HepG2 (cell line): ENCODE data around the gene WDCP. TPM values are rescaled to one million over a fixed set of nuclear protein-coding genes. Genes with fewer than 3 reads are reported as not detected.

Source experiments
- ATF6 ChIP-seq: sonication (generic); formaldehyde crosslinking; conservative IDR thresholded peaks from 2 replicates; pipeline ENCODE4 v1.4.0; 2020; ENCODE audit warnings: missing genetic modification reagents
- DNMT3B ChIP-seq: conservative IDR thresholded peaks from 2 replicates; pipeline ENCODE4 v1.6.1; 2016; ENCODE audit warnings: missing biosample characterization, control low read depth
- EHMT2 ChIP-seq: fragments of 200-600 bp; sonication (generic); IDR thresholded peaks from 2 replicates; pipeline ENCODE4 v1.7.0; 2017; ENCODE audit warnings: antibody characterized with exemption, low read depth, low read length, borderline replicate concordance
- GABPB1 ChIP-seq: IDR thresholded peaks from 2 replicates; pipeline ENCODE4 v1.6.1; 2016; ENCODE audit warnings: mild to moderate bottlenecking, missing genetic modification reagents, moderate library complexity, missing compliant biosample characterization
- HDAC6 ChIP-seq: fragments of 200-600 bp; sonication (generic); IDR thresholded peaks from 2 replicates; pipeline ENCODE4 v1.7.0; 2017; ENCODE audit warnings: mild to moderate bottlenecking, antibody characterized with exemption, low read length, low read depth
- HOMEZ ChIP-seq: IDR thresholded peaks from 2 replicates; pipeline ENCODE4 v1.6.1; 2016; ENCODE audit warnings: low read depth
- JUN ChIP-seq: sonication (generic); formaldehyde crosslinking; IDR thresholded peaks from 2 replicates; pipeline ENCODE4 v1.4.0; 2020; ENCODE audit warnings: mild to moderate bottlenecking, missing genetic modification reagents
- KLF6 ChIP-seq: IDR thresholded peaks from 2 replicates; pipeline ENCODE4 v1.8.0; 2016; ENCODE audit warnings: missing biosample characterization, missing genetic modification reagents
- MED13 ChIP-seq: sonication (generic); formaldehyde crosslinking; IDR thresholded peaks from 2 replicates; pipeline ENCODE4 v1.5.0; 2020; ENCODE audit warnings: missing genetic modification reagents
- MIER3 ChIP-seq: IDR thresholded peaks from 2 replicates; pipeline ENCODE4 v1.6.1; 2016; ENCODE audit warnings: missing compliant biosample characterization, borderline replicate concordance
- NFKB2 ChIP-seq: sonication (generic); formaldehyde crosslinking; IDR thresholded peaks from 2 replicates; pipeline ENCODE4 v1.4.0; 2020; ENCODE audit warnings: missing genetic modification reagents, borderline replicate concordance
- POGZ ChIP-seq: sonication (generic); formaldehyde crosslinking; IDR thresholded peaks from 2 replicates; pipeline ENCODE4 v1.4.0; 2020; ENCODE audit warnings: mild to moderate bottlenecking, missing genetic modification reagents
- RCOR2 ChIP-seq: IDR thresholded peaks from 2 replicates; pipeline ENCODE4 v1.6.1; 2016; ENCODE audit warnings: missing biosample characterization, missing genetic modification reagents
- SIN3B ChIP-seq: fragments of 150-350 bp; IDR thresholded peaks from 2 replicates; pipeline ENCODE4 v1.6.1; 2014; ENCODE audit warnings: low read length
- SKIL ChIP-seq: sonication (generic); formaldehyde crosslinking; IDR thresholded peaks from 2 replicates; pipeline ENCODE4 v1.8.0; 2022; ENCODE audit warnings: missing genetic modification reagents, mild to moderate bottlenecking, moderate library complexity, borderline replicate concordance
- TOPORS ChIP-seq: sonication (generic); formaldehyde crosslinking; IDR thresholded peaks from 2 replicates; pipeline ENCODE4 v1.8.0; 2023; ENCODE audit warnings: mild to moderate bottlenecking, missing genetic modification reagents
- ZBTB7B ChIP-seq: sonication (generic); formaldehyde crosslinking; IDR thresholded peaks from 2 replicates; pipeline ENCODE4 v1.4.0; 2020; ENCODE audit warnings: missing genetic modification reagents
- ZFP41 ChIP-seq: sonication (generic); formaldehyde crosslinking; IDR thresholded peaks from 2 replicates; pipeline ENCODE4 v1.4.0; 2020; ENCODE audit warnings: mild to moderate bottlenecking, missing genetic modification reagents, borderline replicate concordance
- ZNF292 ChIP-seq: sonication (generic); formaldehyde crosslinking; IDR thresholded peaks from 2 replicates; pipeline ENCODE4 v1.8.1; 2022; ENCODE audit warnings: mild to moderate bottlenecking, low read depth, missing genetic modification reagents, borderline replicate concordance
- ZNF30 ChIP-seq: sonication (generic); formaldehyde crosslinking; IDR thresholded peaks from 2 replicates; pipeline ENCODE4 v1.5.0; 2020; ENCODE audit warnings: mild to moderate bottlenecking, missing genetic modification reagents
- ZNF350 ChIP-seq: sonication (generic); formaldehyde crosslinking; IDR thresholded peaks from 2 replicates; pipeline ENCODE4 v1.4.0; 2020; ENCODE audit warnings: mild to moderate bottlenecking, low read depth, missing genetic modification reagents, borderline replicate concordance
- ZNF564 ChIP-seq: sonication (generic); formaldehyde crosslinking; IDR thresholded peaks from 2 replicates; pipeline ENCODE4 v1.8.1; 2023; ENCODE audit warnings: mild to moderate bottlenecking, missing genetic modification reagents
- ZNF577 ChIP-seq: sonication (generic); formaldehyde crosslinking; IDR thresholded peaks from 2 replicates; pipeline ENCODE4 v1.4.0; 2020; ENCODE audit warnings: mild to moderate bottlenecking, low read depth, missing genetic modification reagents, borderline replicate concordance
- ZNF674 ChIP-seq: sonication (generic); formaldehyde crosslinking; IDR thresholded peaks from 2 replicates; pipeline ENCODE4 v1.5.0; 2020; ENCODE audit warnings: low read depth, mild to moderate bottlenecking, missing genetic modification reagents
- ZNF747 ChIP-seq: sonication (generic); formaldehyde crosslinking; IDR thresholded peaks from 2 replicates; pipeline ENCODE4 v1.8.1; 2023; ENCODE audit warnings: missing genetic modification reagents, mild to moderate bottlenecking, borderline replicate concordance
- polyA plus RNA-seq, 8 experiments: library from polyadenylated mRNA; depleted of rRNA in 3 of 8; stranded (reverse) in 7 of 8; unstranded in 1 of 8; fragments of >200 nt; fragmentation: Illumina TruSeq in 4 of 8; extraction: Trizol in 4 of 8; gene quantifications; 2 replicates each; pipeline versions ENCODE4 v1.2.1 to v1.2.3, GENCODE V29; 2011 to 2016; ENCODE audit warnings: low read depth in 4 of 8, missing spikeins in 1 of 8, mixed read lengths in 1 of 8; ENCODE audit not compliant: insufficient read depth in 1 of 8
- total RNA-seq, 5 experiments: library from RNA; depleted of rRNA; stranded (reverse); fragments of >200 nt; fragmentation: Illumina TruSeq; extraction: Trizol; gene quantifications; 2 replicates each; pipeline ENCODE4 v1.2.3, GENCODE V29; 2016; ENCODE audit warnings: low read depth in 1 of 5

The WDCP gene
- total and polyA plus RNA-seq, 2 of the 13 experiments (the other 11 are each of a cell fraction or from before 2014, with no cell fraction given), result 17.4 to 22.6 TPM

GRCh38 chr2:24050041-24050979 lies 3.1 kb upstream of the WDCP start (continued):
- TF ChIP-seq SKIL (CRISPR knock-in tag) (peak; percentile 54; the same call in 1 of the 2 replicates), JUN (no peak), RCOR2 (no peak), KLF6 (CRISPR knock-in tag) (no peak; the same call in 1 of the 2 replicates), HOMEZ (CRISPR knock-in tag) (no peak), ZNF350 (CRISPR knock-in tag) (no peak), MIER3 (CRISPR knock-in tag) (no peak), ZNF577 (CRISPR knock-in tag) (no peak), ZBTB7B (CRISPR knock-in tag) (peak; percentile 87), ZNF674 (CRISPR knock-in tag) (no peak), DNMT3B (no peak), ZNF747 (CRISPR knock-in tag) (no peak), GABPB1 (CRISPR knock-in tag) (0 out of 2 replicates have a peak, but pooled peaks have one; percentile 63), ZNF292 (peak; percentile 77; the same call in 1 of the 2 replicates), ATF6 (CRISPR knock-in tag) (0 out of 2 replicates have a peak, but pooled peaks have one; percentile 19), SIN3B (no peak), ZNF30 (CRISPR knock-in tag) (no peak), NFKB2 (CRISPR knock-in tag) (peak; percentile 63; the same call in 1 of the 2 replicates), TOPORS (no peak), ZNF564 (no peak), POGZ (no peak), ZFP41 (CRISPR knock-in tag) (no peak), HDAC6 (no peak), MED13 (no peak), EHMT2 (no peak)
